K562 (cell line): Measurements from ENCODE around the gene METTL25B. TPM values are rescaled to one million over a fixed set of nuclear protein-coding genes. Genes with fewer than 3 reads are reported as not detected.

Source experiments
- ADNP ChIP-seq: fragments of 200-800 bp; sonication (Bioruptor generic); IDR thresholded peaks from 2 replicates; pipeline ENCODE4 v1.6.1; 2016; ENCODE audit warnings: missing genetic modification characterization, missing compliant biosample characterization
- BMI1 ChIP-seq: fragments of 150-350 bp; IDR thresholded peaks from 2 replicates; pipeline ENCODE4 v1.6.1; 2014; ENCODE audit warnings: low read length
- CBX3 ChIP-seq, 2 experiments: IDR thresholded peaks; 1 replicate in 1 of 2; 2 replicates in 1 of 2; pipeline ENCODE4 v1.6.1; 2012; ENCODE audit warnings: inconsistent platforms in 2 of 2, low read length in 2 of 2, borderline replicate concordance in 1 of 2, control low read depth in 1 of 2
- ETS2 ChIP-seq: IDR thresholded peaks from 2 replicates; pipeline ENCODE4 v1.6.1; 2016; ENCODE audit warnings: borderline replicate concordance, missing genetic modification characterization, mild to moderate bottlenecking, moderate library complexity, missing compliant biosample characterization; ENCODE audit not compliant: poor library complexity, severe bottlenecking
- HDAC1 ChIP-seq, 2 experiments: fragments of 450-650 bp; IDR thresholded peaks; 2 replicates each; pipeline ENCODE4 v1.6.1; 2016 to 2017; ENCODE audit warnings: inconsistent platforms in 1 of 2, mild to moderate bottlenecking in 1 of 2, moderate library complexity in 1 of 2
- HNRNPK ChIP-seq: fragments of 200-400 bp; formaldehyde crosslinking; IDR thresholded peaks from one replicate; pipeline ENCODE4 v1.6.1; 2018; ENCODE audit warnings: mild to moderate bottlenecking, low read depth, low read length; ENCODE audit not compliant: poor library complexity, severe bottlenecking
- PHF21A ChIP-seq: fragments of 450-650 bp; IDR thresholded peaks from 2 replicates; pipeline ENCODE4 v1.6.1; 2017; ENCODE audit warnings: low read depth, borderline replicate concordance
- RBBP5 ChIP-seq: fragments of 200-600 bp; sonication (generic); IDR thresholded peaks from 2 replicates; pipeline ENCODE4 v1.6.1; 2012; ENCODE audit warnings: borderline replicate concordance, mild to moderate bottlenecking, low read length, control low read depth, inconsistent platforms; ENCODE audit not compliant: insufficient read depth, poor library complexity, severe bottlenecking
- RFX1 ChIP-seq: fragments of 450-650 bp; IDR thresholded peaks from 2 replicates; pipeline ENCODE4 v1.6.1; 2016; ENCODE audit warnings: mild to moderate bottlenecking, moderate library complexity
- RFX5 ChIP-seq: IDR thresholded peaks from 2 replicates; pipeline ENCODE4 v1.6.1; 2011; ENCODE audit warnings: low read depth, mild to moderate bottlenecking, improper control_type of control experiment, low read length
- SMARCC2 ChIP-seq: fragments of 450-650 bp; IDR thresholded peaks from 2 replicates; pipeline ENCODE4 v1.6.1; 2017; ENCODE audit warnings: antibody characterized with exemption, moderate library complexity, mild to moderate bottlenecking, low read depth
- SOX6 ChIP-seq: fragments of 450-650 bp; IDR thresholded peaks from 2 replicates; pipeline ENCODE4 v1.6.1; 2014; ENCODE audit warnings: mild to moderate bottlenecking
- TEAD4 ChIP-seq, 2 experiments: sonication (generic) in 1 of 2; formaldehyde crosslinking in 1 of 2; IDR thresholded peaks; 2 replicates each; pipeline versions ENCODE4 v1.6.1 to v1.8.0; 2012 to 2022; ENCODE audit warnings: borderline replicate concordance in 1 of 2, inconsistent platforms in 1 of 2, low read length in 1 of 2, mild to moderate bottlenecking in 1 of 2, missing genetic modification reagents in 1 of 2
- TFE3 ChIP-seq: fragments of 450-650 bp; formaldehyde crosslinking; IDR thresholded peaks from 2 replicates; pipeline ENCODE4 v1.4.0; 2020; ENCODE audit warnings: mild to moderate bottlenecking, mixed read lengths
- ZC3H8 ChIP-seq: fragments of 450-650 bp; IDR thresholded peaks from 2 replicates; pipeline ENCODE4 v1.6.1; 2017
- ZNF165 ChIP-seq: fragments of 250-450 bp; sonication (Bioruptor Pico); IDR thresholded peaks from 2 replicates; pipeline ENCODE4 v1.4.0; 2020; ENCODE audit warnings: borderline replicate concordance
- ZNF766 ChIP-seq: fragments of 200-800 bp; sonication (Bioruptor generic); conservative IDR thresholded peaks from 2 replicates; pipeline ENCODE4 v1.6.1; 2016; ENCODE audit warnings: missing genetic modification characterization, missing compliant biosample characterization
- polyA plus RNA-seq, 8 experiments: library from polyadenylated mRNA; depleted of rRNA in 4 of 8; stranded (reverse) in 5 of 8; unstranded in 3 of 8; fragments of >200 nt; fragmentation: Nextera tagmentation in 2 of 8; fragmentation: Illumina TruSeq in 1 of 8; extraction: Ambion mirVana in 2 of 8; extraction: Trizol in 1 of 8; gene quantifications; 2 replicates each; pipeline versions ENCODE4 v1.2.1 to v1.2.3, GENCODE V29; 2011 to 2014; ENCODE audit warnings: inconsistent platforms in 1 of 8, missing spikeins in 1 of 8
- total RNA-seq, 7 experiments: library from RNA; depleted of rRNA in 6 of 7; stranded (reverse); fragments of >200 nt in 6 of 7; fragmentation: Illumina TruSeq in 2 of 7; extraction: Trizol in 2 of 7; gene quantifications; 2 replicates each; pipeline versions ENCODE4 v1.2.1 to v1.2.3, GENCODE V29; 2011 to 2021; ENCODE audit warnings: low replicate concordance in 1 of 7
- TF ChIP-seq, protein P1 (sequence below): fragments of 250-450 bp; sonication (Bioruptor Pico); IDR thresholded peaks from 2 replicates; pipeline ENCODE4 v1.8.0; 2022; ENCODE audit warnings: inconsistent platforms, mild to moderate bottlenecking, moderate library complexity, borderline replicate concordance
- TF ChIP-seq, protein P2 (sequence below): fragments of 450-650 bp; formaldehyde crosslinking; IDR thresholded peaks from 2 replicates; pipeline ENCODE4 v1.4.0; 2022; ENCODE audit warnings: missing genetic modification characterization
- TF ChIP-seq, protein P3 (sequence below), 2 experiments: IDR thresholded peaks in 1 of 2; conservative IDR thresholded peaks in 1 of 2; 2 replicates each; pipeline ENCODE4 v1.6.1; 2016; ENCODE audit warnings: low read depth in 2 of 2, mild to moderate bottlenecking in 1 of 2, missing compliant biosample characterization in 1 of 2, missing genetic modification characterization in 1 of 2, moderate library complexity in 1 of 2

METTL25B gene
- total and polyA plus RNA-seq, 9 of the 15 experiments (the other 6 are each of a cell fraction or from before 2014, with no cell fraction given), result 7.7 to 48.3 (median 33.1) TPM

DNA sequence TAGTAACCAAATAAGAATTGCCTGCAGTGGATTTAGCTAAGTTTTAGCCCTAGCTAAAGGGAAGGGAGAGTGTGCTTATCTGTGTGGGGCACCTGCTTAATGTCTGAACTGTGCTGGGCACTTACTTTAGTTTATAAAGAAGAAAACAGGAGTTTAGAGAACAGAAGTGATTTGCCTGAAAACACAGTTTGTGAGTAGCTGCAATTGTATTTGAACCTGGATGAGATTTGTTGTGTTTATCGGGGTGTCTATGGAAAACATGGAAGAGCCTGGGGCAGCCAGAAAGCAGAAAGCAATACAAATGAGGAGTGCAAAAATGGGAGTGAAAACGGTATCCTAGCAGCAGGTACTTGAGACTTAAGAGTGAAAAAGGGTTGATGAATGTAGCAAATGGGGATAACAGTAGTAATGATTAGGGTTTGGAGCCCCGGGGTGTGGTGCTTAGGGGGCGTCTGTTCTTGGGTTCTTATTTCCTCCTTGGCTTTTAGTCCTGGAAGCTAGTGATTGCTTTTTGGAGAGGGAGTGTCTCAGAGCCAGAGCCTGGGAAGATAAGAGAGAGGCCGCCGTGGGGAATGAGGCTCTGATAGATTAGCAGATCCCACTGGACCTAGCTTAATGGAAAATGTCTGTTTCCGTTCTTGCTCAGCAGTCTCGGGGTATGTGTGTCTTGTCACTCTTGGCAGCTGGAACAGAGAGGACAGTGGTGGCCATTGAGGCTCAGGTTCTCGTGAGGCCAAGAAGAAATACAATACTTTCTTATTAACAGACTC, 44.6 kb downstream of the METTL25B start (continued):
- TF ChIP-seq, protein P1, sequence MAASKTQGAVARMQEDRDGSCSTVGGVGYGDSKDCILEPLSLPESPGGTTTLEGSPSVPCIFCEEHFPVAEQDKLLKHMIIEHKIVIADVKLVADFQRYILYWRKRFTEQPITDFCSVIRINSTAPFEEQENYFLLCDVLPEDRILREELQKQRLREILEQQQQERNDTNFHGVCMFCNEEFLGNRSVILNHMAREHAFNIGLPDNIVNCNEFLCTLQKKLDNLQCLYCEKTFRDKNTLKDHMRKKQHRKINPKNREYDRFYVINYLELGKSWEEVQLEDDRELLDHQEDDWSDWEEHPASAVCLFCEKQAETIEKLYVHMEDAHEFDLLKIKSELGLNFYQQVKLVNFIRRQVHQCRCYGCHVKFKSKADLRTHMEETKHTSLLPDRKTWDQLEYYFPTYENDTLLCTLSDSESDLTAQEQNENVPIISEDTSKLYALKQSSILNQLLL (CRISPR knock-in tag), result no peak
- TF ChIP-seq PHF21A, result no peak
- TF ChIP-seq RFX5, result no peak
- TF ChIP-seq, protein P2, sequence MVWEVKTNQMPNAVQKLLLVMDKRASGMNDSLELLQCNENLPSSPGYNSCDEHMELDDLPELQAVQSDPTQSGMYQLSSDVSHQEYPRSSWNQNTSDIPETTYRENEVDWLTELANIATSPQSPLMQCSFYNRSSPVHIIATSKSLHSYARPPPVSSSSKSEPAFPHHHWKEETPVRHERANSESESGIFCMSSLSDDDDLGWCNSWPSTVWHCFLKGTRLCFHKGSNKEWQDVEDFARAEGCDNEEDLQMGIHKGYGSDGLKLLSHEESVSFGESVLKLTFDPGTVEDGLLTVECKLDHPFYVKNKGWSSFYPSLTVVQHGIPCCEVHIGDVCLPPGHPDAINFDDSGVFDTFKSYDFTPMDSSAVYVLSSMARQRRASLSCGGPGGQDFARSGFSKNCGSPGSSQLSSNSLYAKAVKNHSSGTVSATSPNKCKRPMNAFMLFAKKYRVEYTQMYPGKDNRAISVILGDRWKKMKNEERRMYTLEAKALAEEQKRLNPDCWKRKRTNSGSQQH, result no peak
- no peak for TF ChIP-seq HNRNPK
- peak; percentile 69 for TF ChIP-seq TEAD4 (IDR thresholded peaks at IDR 0.05; ENCODE audit: low read length)
- TF ChIP-seq TEAD4 (CRISPR knock-in tag; IDR thresholded peaks at IDR 0.05; ENCODE audit: borderline replicate concordance), result no peak
- TF ChIP-seq HDAC1 (IDR thresholded peaks at IDR 0.05), result peak in 1 of 2 experiments; percentile 49; a peak in 2 of 4 replicates
- no peak for TF ChIP-seq ZNF165 (CRISPR knock-in tag)
- no peak for TF ChIP-seq CBX3 (IDR thresholded peaks at IDR 0.05; ENCODE audit: borderline replicate concordance in 1 of 2, low read length in 2 of 2)
- TF ChIP-seq SMARCC2, result no peak
- no peak for TF ChIP-seq ZNF766
- no peak for TF ChIP-seq ETS2 (tag)
- TF ChIP-seq BMI1, result no peak
- TF ChIP-seq SOX6, result no peak; the same call in none of the 2 replicates
- TF ChIP-seq TFE3 (CRISPR knock-in tag), result no peak
- no peak for TF ChIP-seq RFX1
- TF ChIP-seq, protein P3, sequence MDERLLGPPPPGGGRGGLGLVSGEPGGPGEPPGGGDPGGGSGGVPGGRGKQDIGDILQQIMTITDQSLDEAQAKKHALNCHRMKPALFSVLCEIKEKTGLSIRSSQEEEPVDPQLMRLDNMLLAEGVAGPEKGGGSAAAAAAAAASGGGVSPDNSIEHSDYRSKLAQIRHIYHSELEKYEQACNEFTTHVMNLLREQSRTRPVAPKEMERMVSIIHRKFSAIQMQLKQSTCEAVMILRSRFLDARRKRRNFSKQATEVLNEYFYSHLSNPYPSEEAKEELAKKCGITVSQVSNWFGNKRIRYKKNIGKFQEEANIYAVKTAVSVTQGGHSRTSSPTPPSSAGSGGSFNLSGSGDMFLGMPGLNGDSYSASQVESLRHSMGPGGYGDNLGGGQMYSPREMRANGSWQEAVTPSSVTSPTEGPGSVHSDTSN (CRISPR knock-in tag; IDR thresholded peaks at IDR 0.05; ENCODE audit: low read depth), result no peak
- TF ChIP-seq, protein P3 (tag; conservative IDR thresholded peaks at IDR 0.05; ENCODE audit: low read depth), result no peak
- TF ChIP-seq RBBP5, result peak; percentile 42
- TF ChIP-seq ADNP (tag), result no peak
- TF ChIP-seq ZC3H8, result no peak
